A549 treated with Hydrocortisone at 1 μM for 4 hours (cell line): ENCODE results near the gene ZIK1. TPM values are rescaled to one million over a fixed set of nuclear protein-coding genes. Genes with fewer than 3 reads are reported as not detected.

ENCODE experiments used
- total RNA-seq: library from RNA; stranded (reverse); fragments of 200-300 nt; extraction: Qiagen RNA extraction; gene quantifications from 5 replicates; pipeline ENCODE4 v1.2.3, GENCODE V29; 2022

ZIK1 gene
- 0.03 TPM in 1 of 5 replicates, not detected in the others for total RNA-seq

DNA sequence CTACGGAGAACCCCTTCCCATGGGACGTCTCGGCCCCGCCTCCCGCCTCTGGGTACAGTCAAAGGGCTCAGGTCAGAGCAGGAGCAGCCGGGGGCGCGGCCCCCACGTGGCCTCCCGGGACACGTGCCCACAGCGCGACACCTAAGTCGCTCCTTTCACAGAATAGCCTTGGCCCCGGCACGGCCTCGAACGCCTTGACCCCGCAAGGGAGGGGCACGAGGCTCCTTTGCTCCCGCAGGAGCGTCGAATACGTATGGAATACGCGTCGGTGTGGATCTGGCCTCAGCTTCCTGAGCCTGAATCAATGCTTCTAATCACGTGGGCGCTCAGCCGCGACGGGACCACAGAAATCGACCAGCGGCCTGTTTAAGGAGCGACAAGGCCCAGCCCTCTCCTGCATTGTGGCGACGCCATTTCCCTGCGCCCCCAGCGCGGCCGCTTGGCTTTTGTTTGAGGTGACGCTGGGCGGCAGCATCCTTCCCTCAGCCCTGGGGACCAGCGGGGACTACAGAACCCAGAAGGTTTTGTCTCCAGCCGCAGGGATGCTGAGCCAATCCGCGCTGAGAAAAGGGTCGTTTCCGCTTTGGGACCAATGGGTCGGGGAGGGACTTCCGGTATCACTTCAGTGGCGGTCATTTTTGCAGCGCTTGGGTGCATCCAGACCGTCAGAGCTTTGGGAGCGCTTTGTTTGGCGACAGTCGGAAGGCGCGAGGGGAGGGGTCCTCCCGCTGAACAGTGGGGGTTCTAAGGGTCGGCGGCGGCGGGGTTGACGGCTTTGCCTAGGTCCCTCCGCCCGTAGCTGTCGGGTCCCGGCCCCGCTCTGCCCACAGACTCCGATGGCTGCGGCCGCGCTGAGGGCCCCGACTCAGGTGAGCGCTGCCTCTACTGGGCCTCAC, at the start of gene ZIK1:
TSS of gene ZIK1 (plus strand) at position 625 of the 896 bp plus-strand sequence. CDS start at position 837, 212 bp downstream.

GRCh38 chr19:57559404-57560025, 24.4 kb upstream of the ZIK1 start, which contains the start of gene ZNF550:
TSS of gene ZNF550 (minus strand) at chr19:57559863. CDS start at chr19:57559682, 181 bp downstream.

DNA sequence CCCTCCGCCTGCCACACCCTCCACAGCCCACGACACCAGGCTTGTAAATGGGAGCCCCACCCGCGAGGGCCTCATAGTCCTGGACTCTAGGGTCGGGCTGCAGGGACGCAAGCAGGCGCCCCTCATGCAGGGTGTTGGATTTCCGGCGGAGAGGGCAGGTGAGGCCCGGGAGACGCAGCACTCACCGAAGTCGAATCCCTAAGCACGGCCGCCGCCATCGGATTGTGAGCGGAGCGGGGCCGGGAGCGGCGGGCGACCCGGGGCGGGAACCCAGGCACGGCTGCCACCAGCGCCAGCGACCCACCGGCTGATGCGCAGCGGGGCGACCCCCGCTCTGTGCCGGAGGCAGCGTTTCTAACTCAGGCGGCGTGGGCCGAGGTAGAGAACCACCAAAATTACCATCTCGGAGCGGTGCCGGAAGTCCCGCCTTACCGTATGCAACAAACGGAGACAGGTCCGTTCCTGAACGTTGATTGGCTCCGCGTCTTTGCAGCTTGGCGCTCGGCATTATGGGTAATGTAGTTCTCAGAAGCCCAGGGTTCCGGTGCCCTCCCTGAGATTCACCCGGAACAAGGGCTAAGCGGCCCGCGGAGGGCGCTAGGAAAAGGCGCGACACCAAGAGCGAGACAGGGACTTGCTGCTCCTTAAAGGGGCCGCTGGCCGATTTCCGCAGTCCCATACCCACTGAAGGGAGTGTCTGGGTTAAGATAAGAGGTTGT, 5.3 kb upstream of the ZIK1 start, which contains the start of gene ZNF416:
TSS of gene ZNF416 (minus strand) at position 425 of the 719 bp plus-strand sequence. CDS start at position 218, 207 bp downstream.

DNA sequence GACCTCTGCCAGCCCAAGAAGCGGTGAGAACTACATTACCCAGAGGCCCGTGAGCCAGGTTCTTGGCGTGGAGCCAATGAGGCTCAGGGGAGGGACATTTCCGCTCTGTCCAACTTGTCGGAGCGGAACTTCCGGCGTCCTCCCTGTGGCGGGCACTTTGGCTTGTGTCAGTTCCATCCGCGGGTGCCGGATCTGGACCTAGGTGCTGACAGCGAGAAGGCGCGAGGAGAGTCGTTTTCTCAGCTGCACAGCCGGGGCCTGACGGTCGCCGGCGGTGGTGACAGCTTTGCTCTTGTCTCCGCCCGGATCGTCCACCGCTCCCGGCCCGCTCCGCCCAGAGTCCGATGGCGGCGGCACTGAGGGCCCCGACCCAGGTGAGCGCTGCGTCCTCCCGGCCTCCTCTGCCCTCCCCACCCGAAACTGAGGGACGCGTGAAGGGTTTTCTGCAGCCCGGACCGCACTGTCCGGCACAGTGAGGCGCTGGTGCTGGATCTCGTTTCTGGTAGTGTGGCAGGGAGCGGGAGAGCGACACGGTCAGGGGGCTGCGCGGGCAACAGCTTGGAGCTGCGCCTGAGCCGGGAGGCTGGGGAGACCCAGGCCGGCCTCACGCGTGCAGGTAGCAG, 15.9 kb downstream of the ZIK1 start, which contains the start of gene ZNF530:
TSS of gene ZNF530 (plus strand) at position 125 of the 623 bp plus-strand sequence. CDS start 4,461 bp downstream, outside the sequence.

DNA sequence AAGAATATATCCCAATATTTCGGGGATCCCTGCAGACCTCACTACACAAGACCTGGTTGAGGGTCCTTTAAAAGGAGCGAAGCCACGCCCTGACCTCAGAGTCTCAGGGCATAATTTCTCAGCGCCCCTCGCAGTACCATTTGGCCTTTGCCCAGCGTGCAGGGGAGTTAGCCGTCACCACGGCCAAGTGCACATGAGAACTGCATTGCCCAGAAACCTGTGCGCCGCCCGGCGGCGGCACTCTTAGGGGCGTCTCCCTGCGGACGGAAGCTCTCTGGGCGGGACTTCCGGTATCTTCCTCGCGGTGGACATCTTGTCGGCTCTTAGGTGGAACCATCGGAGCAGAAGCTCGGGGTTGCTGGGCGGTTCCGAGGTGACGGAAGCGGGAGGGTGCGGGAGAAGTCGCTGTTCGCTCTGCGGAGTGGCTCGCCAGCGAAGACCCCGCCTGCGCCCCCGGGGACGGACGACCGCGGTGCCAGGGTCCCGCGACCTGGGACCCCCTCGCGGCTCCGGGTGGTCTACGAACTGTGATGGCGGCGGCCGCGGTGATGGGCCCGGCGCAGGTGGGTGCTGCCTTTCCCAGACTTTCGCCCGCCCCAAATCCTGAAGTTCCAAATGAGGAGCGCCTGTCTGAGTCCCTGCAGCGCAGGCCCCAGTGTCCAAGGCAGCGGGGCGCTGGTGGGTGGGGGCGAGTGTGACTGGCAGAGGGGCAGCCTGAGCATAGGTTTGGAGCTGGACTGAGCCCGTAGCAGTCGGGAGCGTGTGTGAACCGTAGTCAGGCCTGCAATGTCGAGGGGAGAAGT, 30.2 kb downstream of the ZIK1 start, which contains the start of gene ZNF134:
TSS of gene ZNF134 (plus strand) at position 302 of the 803 bp plus-strand sequence. CDS start 5,227 bp downstream, outside the sequence.

GRCh38 chr19:57632987-57633831, 49.3 kb downstream of the ZIK1 start, which contains the start of gene ZNF211:
TSS of gene ZNF211 (plus strand) at chr19:57633168. CDS start at chr19:57633347, 179 bp downstream.

Other genes with a start within 250 kb of the ZIK1 start
- 2.0 to 2.9 TPM (median 2.2 TPM) in 5 replicates for gene ZNF304, start 232.9 kb upstream of the ZIK1 start, total RNA-seq
- 11.8 to 16.4 TPM (median 15.0 TPM) in 5 replicates for gene TRAPPC2B, start 220.6 kb upstream of the ZIK1 start, total RNA-seq
- gene ZNF547, start 220.6 kb upstream of the ZIK1 start, total RNA-seq = 1.0 to 2.5 TPM (median 1.4 TPM) in 5 replicates
- gene ZNF548, start 194.3 kb upstream of the ZIK1 start, total RNA-seq = 3.2 to 5.6 TPM (median 4.0 TPM) in 5 replicates
- gene ZNF17, start 173.0 kb upstream of the ZIK1 start, total RNA-seq = 4.2 to 7.7 TPM (median 5.6 TPM) in 5 replicates
- gene ZNF749, start 148.8 kb upstream of the ZIK1 start, total RNA-seq = 12.6 to 16.4 TPM (median 15.3 TPM) in 5 replicates
- 0.05 to 0.08 TPM (median 0.06 TPM) in 4 of 5 replicates, not detected in the other for gene VN1R1, start 127.0 kb upstream of the ZIK1 start, total RNA-seq
- 1.0 to 2.9 TPM (median 1.4 TPM) in 5 replicates for gene ZNF772, start 106.6 kb upstream of the ZIK1 start, total RNA-seq
- gene ZNF419, start 96.4 kb upstream of the ZIK1 start, total RNA-seq = 6.1 to 7.8 TPM (median 6.5 TPM) in 5 replicates
- gene ZNF773, start 84.2 kb upstream of the ZIK1 start, total RNA-seq = 4.4 to 7.4 TPM (median 4.7 TPM) in 5 replicates
- gene ZNF549, start 56.8 kb upstream of the ZIK1 start, total RNA-seq = 1.3 to 2.2 TPM (median 1.7 TPM) in 5 replicates
- 2.1 to 4.0 TPM (median 3.6 TPM) in 5 replicates for gene ZNF550, start 24.3 kb upstream of the ZIK1 start, total RNA-seq
- gene ZNF416, start 5.2 kb upstream of the ZIK1 start, total RNA-seq = 3.6 to 4.9 TPM (median 4.5 TPM) in 5 replicates
- gene ZNF530, start 15.7 kb downstream of the ZIK1 start, total RNA-seq = 4.6 to 5.8 TPM (median 4.7 TPM) in 5 replicates
- 6.8 to 9.3 TPM (median 8.4 TPM) in 5 replicates for gene ZNF134, start 30.1 kb downstream of the ZIK1 start, total RNA-seq
- 5.0 to 7.6 TPM (median 5.9 TPM) in 5 replicates for gene ZNF211, start 49.0 kb downstream of the ZIK1 start, total RNA-seq
- not detected in 5 replicates for gene ZSCAN4, start 84.8 kb downstream of the ZIK1 start, total RNA-seq
- gene ZNF551, start 97.8 kb downstream of the ZIK1 start, total RNA-seq = 4.3 to 6.1 TPM (median 5.5 TPM) in 5 replicates
- gene ZNF154, start 125.1 kb downstream of the ZIK1 start, total RNA-seq = not detected in 5 replicates
- 0.84 to 1.2 TPM (median 0.98 TPM) in 5 replicates for gene ZNF671, start 143.5 kb downstream of the ZIK1 start, total RNA-seq
- 4.3 to 6.3 TPM (median 5.8 TPM) in 5 replicates for gene ZNF776, start 162.7 kb downstream of the ZIK1 start, total RNA-seq
- 5.8 to 8.1 TPM (median 6.8 TPM) in 5 replicates for gene ZNF586, start 185.5 kb downstream of the ZIK1 start, total RNA-seq
- gene ZNF552, start 230.8 kb downstream of the ZIK1 start, total RNA-seq = 4.2 to 6.7 TPM (median 5.7 TPM) in 5 replicates
- gene ZNF587B, start 246.2 kb downstream of the ZIK1 start, total RNA-seq = 6.6 to 10.8 TPM (median 6.9 TPM) in 5 replicates